HG02870 (cell line): Measurements from ENCODE around the gene ALAS1.

Experiments
- ATAC-seq: cut with Tn5 transposase; IDR thresholded peaks from one replicate; pipeline ENCODE4 v1.9.1; 2021; ENCODE audit warnings: mild to moderate bottlenecking, moderate library complexity; ENCODE audit not compliant: unreplicated experiment

Gene ALAS1

GRCh38 chr3:52220380-52221026, 22.5 kb downstream of the ALAS1 start:
- ATAC-seq, result no peak

- no peak for ATAC-seq
These were observed 23.2 kb downstream of the ALAS1 start for GRCh38 chr3:52221141-52221562.

- ATAC-seq, result no peak
These were observed 23.8 kb downstream of the ALAS1 start for GRCh38 chr3:52221563-52222318.

GRCh38 chr3:52222319-52223221, 24.6 kb downstream of the ALAS1 start:
- ATAC-seq, result no peak

- no peak for ATAC-seq
These were observed 25.8 kb downstream of the ALAS1 start for GRCh38 chr3:52223449-52224408.

- peak; percentile 71 for ATAC-seq
These were observed 27.7 kb downstream of the ALAS1 start, which contains the start of gene TLR9 for GRCh38 chr3:52225452-52226228. TLR9 (minus strand) TSS chr3:52225645; CDS start chr3:52225529, 116 bp downstream.

GRCh38 chr3:52226229-52226817, 28.4 kb downstream of the ALAS1 start:
- ATAC-seq, result no peak

GRCh38 chr3:52227117-52227516, 29.2 kb downstream of the ALAS1 start:
- no peak for ATAC-seq

- no peak for ATAC-seq
These were observed 29.8 kb downstream of the ALAS1 start for GRCh38 chr3:52227766-52228165.

- no peak for ATAC-seq
These were observed 30.3 kb downstream of the ALAS1 start for GRCh38 chr3:52228266-52228665.

- no peak for ATAC-seq
These were observed 30.9 kb downstream of the ALAS1 start for GRCh38 chr3:52228751-52229291.

- no peak for ATAC-seq
These were observed 31.7 kb downstream of the ALAS1 start for GRCh38 chr3:52229656-52230055.

GRCh38 chr3:52230461-52230860, 32.5 kb downstream of the ALAS1 start:
- ATAC-seq, result no peak

GRCh38 chr3:52230889-52231499, 33.0 kb downstream of the ALAS1 start:
- ATAC-seq, result no peak

GRCh38 chr3:52231502-52232278, 33.7 kb downstream of the ALAS1 start:
- no peak for ATAC-seq

- no peak for ATAC-seq
These were observed 34.5 kb downstream of the ALAS1 start for GRCh38 chr3:52232279-52233107.

- no peak for ATAC-seq
These were observed 35.2 kb downstream of the ALAS1 start for GRCh38 chr3:52233108-52233591.
